Measurements from ENCODE around the gene HDAC4. TPM values are rescaled to one million over a fixed set of nuclear protein-coding genes. Genes with fewer than 3 reads are reported as not detected.

HDAC4 gene
- total and polyA plus RNA-seq, 9 donors: 7.0 to 74.0 (median 46.3) TPM

GRCh38 chr2:239371726-239372686 lies 28.8 kb downstream of the HDAC4 start:
- H3K36me3 ChIP-seq: no peaks in the 10 kb centered on the region
- TF ChIP-seq EP300 (IDR thresholded peaks at IDR 0.05) (no peak), POLR2A (IDR thresholded peaks at IDR 0.05) (no peak)
- TF ChIP-seq, protein P1, sequence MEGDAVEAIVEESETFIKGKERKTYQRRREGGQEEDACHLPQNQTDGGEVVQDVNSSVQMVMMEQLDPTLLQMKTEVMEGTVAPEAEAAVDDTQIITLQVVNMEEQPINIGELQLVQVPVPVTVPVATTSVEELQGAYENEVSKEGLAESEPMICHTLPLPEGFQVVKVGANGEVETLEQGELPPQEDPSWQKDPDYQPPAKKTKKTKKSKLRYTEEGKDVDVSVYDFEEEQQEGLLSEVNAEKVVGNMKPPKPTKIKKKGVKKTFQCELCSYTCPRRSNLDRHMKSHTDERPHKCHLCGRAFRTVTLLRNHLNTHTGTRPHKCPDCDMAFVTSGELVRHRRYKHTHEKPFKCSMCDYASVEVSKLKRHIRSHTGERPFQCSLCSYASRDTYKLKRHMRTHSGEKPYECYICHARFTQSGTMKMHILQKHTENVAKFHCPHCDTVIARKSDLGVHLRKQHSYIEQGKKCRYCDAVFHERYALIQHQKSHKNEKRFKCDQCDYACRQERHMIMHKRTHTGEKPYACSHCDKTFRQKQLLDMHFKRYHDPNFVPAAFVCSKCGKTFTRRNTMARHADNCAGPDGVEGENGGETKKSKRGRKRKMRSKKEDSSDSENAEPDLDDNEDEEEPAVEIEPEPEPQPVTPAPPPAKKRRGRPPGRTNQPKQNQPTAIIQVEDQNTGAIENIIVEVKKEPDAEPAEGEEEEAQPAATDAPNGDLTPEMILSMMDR (IDR thresholded peaks at IDR 0.05): no peak
- DNase-seq: peak in 2 of 5 donors; percentile 9 to 10
- H3K4me1 ChIP-seq (ENCODE audit: insufficient read depth): no peaks in the 10 kb centered on the region
- H3K4me3 ChIP-seq: no peak overlapping the region
- no peaks in the 10 kb centered on the region for H3K27me3 ChIP-seq
- 87 to 92% (median 89%) methylated on average over 34 of the region's 34 CpGs for WGBS, 3 donors
- no peak overlapping the region for H3K27ac ChIP-seq
- intact Hi-C loops (cut with DNase I): no loop called here
- H3K9me3 ChIP-seq: no peaks in the 10 kb centered on the region

GRCh38 chr2:239370876-239371725 lies 29.7 kb downstream of the HDAC4 start:
- H3K27ac ChIP-seq: no peak overlapping the region
- no peak overlapping the region for H3K4me3 ChIP-seq
- no peaks in the 10 kb centered on the region for H3K36me3 ChIP-seq
- WGBS, 3 donors: 96 to 97% (median 97%) methylated on average over 13 of the region's 13 CpGs
- intact Hi-C loops (cut with DNase I): no loop called here
- no peaks in the 10 kb centered on the region for H3K9me3 ChIP-seq
- TF ChIP-seq POLR2A (IDR thresholded peaks at IDR 0.05): no peak
- TF ChIP-seq EP300 (IDR thresholded peaks at IDR 0.05): no peak
- peak in 1 of 5 donors; percentile 10 for DNase-seq
- H3K27me3 ChIP-seq: no peaks in the 10 kb centered on the region
- no peaks in the 10 kb centered on the region for H3K4me1 ChIP-seq (ENCODE audit: insufficient read depth)

DNA sequence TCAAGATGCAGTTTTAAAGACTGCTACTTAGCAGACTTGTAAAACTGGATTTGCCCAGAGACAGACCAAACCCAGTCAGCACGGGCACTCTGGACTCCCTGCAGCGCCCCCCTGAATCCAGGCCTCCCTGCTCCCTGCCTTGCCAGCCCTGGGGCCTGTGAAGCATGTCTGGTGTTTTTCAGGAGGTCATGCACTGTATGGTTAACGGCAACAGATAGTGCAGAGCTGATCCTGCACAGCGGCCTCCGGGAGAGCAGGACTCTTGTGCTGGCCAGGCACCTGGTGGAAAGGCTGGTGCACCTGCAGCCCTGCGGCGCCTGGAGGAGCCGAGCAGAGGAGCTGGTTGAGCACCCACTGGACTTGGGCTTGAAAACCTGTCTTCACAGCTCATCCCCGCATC lies 30.4 kb downstream of the HDAC4 start:
- Histone ChIP-seq H3K4me3 (no peak overlapping the region), H3K9me3 (no peaks in the 10 kb centered on the region), H3K27ac (no peak overlapping the region), H3K36me3 (no peaks in the 10 kb centered on the region), H3K4me1 (ENCODE audit: insufficient read depth) (no peaks in the 10 kb centered on the region), H3K27me3 (no peaks in the 10 kb centered on the region)
- TF ChIP-seq POLR2A (IDR thresholded peaks at IDR 0.05) (no peak), EP300 (IDR thresholded peaks at IDR 0.05) (no peak)
- TF ChIP-seq, protein P1 (IDR thresholded peaks at IDR 0.05): no peak
- intact Hi-C loops (cut with DNase I): no loop called here
- peak in 1 of 5 donors; percentile 14 for DNase-seq
- 94 to 99% (median 95%) methylated on average over 9 of the region's 9 CpGs for WGBS, 3 donors

GRCh38 chr2:239369631-239370161 lies 31.1 kb downstream of the HDAC4 start:
- DNase-seq: peak in 1 of 5 donors; percentile 16
- H3K27me3 ChIP-seq: no peaks in the 10 kb centered on the region
- intact Hi-C loops (cut with DNase I): no loop called here
- H3K36me3 ChIP-seq: no peaks in the 10 kb centered on the region
- no peak overlapping the region for H3K4me3 ChIP-seq
- no peaks in the 10 kb centered on the region for H3K4me1 ChIP-seq (ENCODE audit: insufficient read depth)
- WGBS, 3 donors: 78 to 83% (median 82%) methylated on average over 20 of the region's 20 CpGs
- no peak overlapping the region for H3K27ac ChIP-seq
- H3K9me3 ChIP-seq: no peaks in the 10 kb centered on the region
- TF ChIP-seq EP300 (IDR thresholded peaks at IDR 0.05) (no peak), POLR2A (IDR thresholded peaks at IDR 0.05) (no peak)
- TF ChIP-seq, protein P1 (IDR thresholded peaks at IDR 0.05): no peak
